Non-pigmented ciliary epithelial cell (primary cell): Measurements from ENCODE around the gene CYP4A11.
"Not testable (repeated sequence)": the region's sequence is repeated elsewhere in the genome, so short reads cannot be mapped to it uniquely, and the experiment has no call there.

Experiments used
- DNase-seq: peaks from one replicate; pipeline ENCODE4 v3.0.0-alpha.2; 2010; ENCODE audit warnings: low read depth

The CYP4A11 gene

GRCh38 chr1:46927249-46927835, 13.9 kb downstream of the CYP4A11 start:
- no peak for DNase-seq

GRCh38 chr1:46910790-46911189, 30.5 kb downstream of the CYP4A11 start:
- no peak for DNase-seq

GRCh38 chr1:46903481-46903880, 37.8 kb downstream of the CYP4A11 start:
- no peak for DNase-seq

GRCh38 chr1:46900401-46900800, 40.9 kb downstream of the CYP4A11 start:
- DNase-seq, result no peak

GRCh38 chr1:46881656-46882055, 59.6 kb downstream of the CYP4A11 start:
- DNase-seq, result not testable (repeated sequence)
